ENCODE measurements around the gene RBBP8NL. TPM values are rescaled to one million over a fixed set of nuclear protein-coding genes. Genes with fewer than 3 reads are reported as not detected.

RBBP8NL gene
- total and polyA plus RNA-seq, 2 experiments from 2014 or later: 0.10 to 1.1 TPM

GRCh38 chr20:62417981-62418708, 9.2 kb downstream of the RBBP8NL start:
- Mint-ChIP-seq H3K36me3 (ENCODE audit: low read depth) (no peaks in the 10 kb centered on the region), H3K27me3 (ENCODE audit: insufficient read depth, low read depth, poor library complexity) (peaks cover 2% of the 10 kb centered on the region), H3K27ac (no peak overlapping the region), H3K4me3 (no peak overlapping the region), H3K9me3 (no peaks in the 10 kb centered on the region), H3K4me1 (no peaks in the 10 kb centered on the region)
- no peaks in the 10 kb centered on the region for H4K20me1 ChIP-seq (replicated peaks; ENCODE audit: insufficient read depth)
- H3K4me2 ChIP-seq: no peak overlapping the region
- no peak for ATAC-seq
- no peaks in the 10 kb centered on the region for H3K36me3 ChIP-seq (ENCODE audit: insufficient read depth)
- no peaks in the 10 kb centered on the region for H3K27me3 ChIP-seq (ENCODE audit: insufficient read depth)
- H3K9me2 ChIP-seq (ENCODE audit: insufficient read depth): no peaks in the 10 kb centered on the region
- no peak overlapping the region for H3K4me3 ChIP-seq
- H3F3A ChIP-seq (replicated peaks; ENCODE audit: low read depth): peaks cover 8% of the 10 kb centered on the region; the same call in 1 of the 2 replicates
- no peak overlapping the region for H3K27ac ChIP-seq (ENCODE audit: low read depth)
- H2AFZ ChIP-seq: no peak overlapping the region
- H3K4me1 ChIP-seq (ENCODE audit: insufficient read depth): no peaks in the 10 kb centered on the region
- TF ChIP-seq ZNF462 (CRISPR knock-in tag; IDR thresholded peaks at IDR 0.05) (no peak), ZNF331 (CRISPR knock-in tag; IDR thresholded peaks at IDR 0.05; ENCODE audit: low read depth) (no peak), POLR2AphosphoS5 (IDR thresholded peaks at IDR 0.05; ENCODE audit: low read depth) (no peak)
- no peak for DNase-seq (ENCODE audit: low spot score)
- no peaks in the 10 kb centered on the region for H3K79me2 ChIP-seq (replicated peaks; ENCODE audit: insufficient read depth)

Measured in GM23338 (cell line).